ENCODE data around the gene SOX5. TPM values are rescaled to one million over a fixed set of nuclear protein-coding genes. Genes with fewer than 3 reads are reported as not detected.

The SOX5 gene
- total RNA-seq, 1 experiment from 2014 or later = 3.1 TPM

DNA sequence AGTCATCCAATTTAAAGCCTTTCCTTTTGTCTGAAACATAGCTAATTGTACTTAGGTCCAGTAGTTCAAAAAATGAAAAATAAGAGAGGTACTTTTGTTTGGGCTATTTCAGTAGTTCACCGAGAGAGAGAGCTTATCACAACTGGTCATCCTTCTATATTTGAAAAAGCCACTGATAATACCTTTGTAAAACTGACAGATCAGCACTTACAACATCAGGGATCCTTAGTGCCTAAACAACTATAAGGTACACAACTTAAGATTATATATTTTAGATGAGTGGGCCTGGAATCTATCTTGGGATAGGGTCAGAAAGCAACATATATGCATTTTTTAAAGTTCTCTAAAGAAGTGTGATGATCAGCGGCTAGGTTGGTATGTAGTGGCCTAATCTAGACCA lies 97.9 kb downstream of the SOX5 start:
- H2BK5ac ChIP-seq (ENCODE audit: insufficient read length, low read length) = no peak overlapping the region
- H4K20me1 ChIP-seq (ENCODE audit: control insufficient read depth, insufficient read depth, insufficient read length) = no peaks in the 10 kb centered on the region
- H3K4me3 Mint-ChIP-seq = no peak overlapping the region
- H2BK20ac ChIP-seq (ENCODE audit: low read depth, low read length, poor library complexity, severe bottlenecking) = no peak overlapping the region
- H4K5ac ChIP-seq (ENCODE audit: insufficient read length, low read depth, low read length) = no peak overlapping the region
- no peak overlapping the region for H4K8ac ChIP-seq (replicated peaks; ENCODE audit: insufficient read length, low read depth, low read length)
- no peak overlapping the region for H3K27ac ChIP-seq (ENCODE audit: insufficient read length, low read depth, low read length)
- H3K36me3 Mint-ChIP-seq (ENCODE audit: insufficient read depth in 1 of 3, low read depth in 3 of 3) = no peaks in the 10 kb centered on the region
- H2BK12ac ChIP-seq (ENCODE audit: insufficient read length, low read depth, low read length) = no peak overlapping the region
- H3K27ac Mint-ChIP-seq = no peak overlapping the region
- peaks cover 2 to 3% of the 10 kb centered on the region in 2 experiments; a peak in 2 of 4 replicates for H3K4me1 Mint-ChIP-seq
- H2AFZ ChIP-seq (ENCODE audit: low read length) = no peak overlapping the region
- no peaks in the 10 kb centered on the region for H3K79me2 ChIP-seq (ENCODE audit: insufficient read depth, low read length)
- H3K4ac ChIP-seq (ENCODE audit: low read depth, low read length) = no peak overlapping the region
- no peaks in the 10 kb centered on the region for H3K4me1 ChIP-seq (ENCODE audit: insufficient read depth, low read length)
- no peak overlapping the region for H2BK15ac ChIP-seq (ENCODE audit: low read depth, low read length)
- no peak overlapping the region for H3K23ac ChIP-seq (ENCODE audit: insufficient read length, low read depth, low read length)
- no peak overlapping the region for H4K91ac ChIP-seq (ENCODE audit: insufficient read length, low read depth, low read length)
- H3K9me3 ChIP-seq (ENCODE audit: control insufficient read depth, low read depth, low read length) = no peaks in the 10 kb centered on the region
- H3K18ac ChIP-seq (ENCODE audit: insufficient read length, low read depth, low read length) = no peak overlapping the region
- H3K9ac ChIP-seq (ENCODE audit: extremely low read depth, insufficient read length, low read length) = no peak overlapping the region
- no peak for DNase-seq
- no peak overlapping the region for H2AK5ac ChIP-seq (ENCODE audit: insufficient read length, low read length)
- no CpG with 5 or more reads among the region's 2 CpGs for WGBS (ENCODE audit: extremely low coverage, insufficient read length, low lambda C conversion rate)
- H3K4me2 ChIP-seq (ENCODE audit: insufficient read depth, insufficient read length, low read length) = no peak overlapping the region
- no peak overlapping the region for H2BK120ac ChIP-seq (ENCODE audit: low read depth, low read length, poor library complexity, severe bottlenecking)
- no peak overlapping the region for H3T11ph ChIP-seq (ENCODE audit: low read length)
- H3K79me1 ChIP-seq (ENCODE audit: insufficient read depth, low read depth, low read length, poor library complexity, severe bottlenecking) = no peaks in the 10 kb centered on the region
- H3K27me3 ChIP-seq (ENCODE audit: insufficient read depth, low read length) = no peaks in the 10 kb centered on the region
- no peaks in the 10 kb centered on the region for H3K9me3 Mint-ChIP-seq
- no peaks in the 10 kb centered on the region for H3K23me2 ChIP-seq (ENCODE audit: insufficient read length, low read depth, low read length, poor library complexity, severe bottlenecking)
- TF ChIP-seq, protein P1, sequence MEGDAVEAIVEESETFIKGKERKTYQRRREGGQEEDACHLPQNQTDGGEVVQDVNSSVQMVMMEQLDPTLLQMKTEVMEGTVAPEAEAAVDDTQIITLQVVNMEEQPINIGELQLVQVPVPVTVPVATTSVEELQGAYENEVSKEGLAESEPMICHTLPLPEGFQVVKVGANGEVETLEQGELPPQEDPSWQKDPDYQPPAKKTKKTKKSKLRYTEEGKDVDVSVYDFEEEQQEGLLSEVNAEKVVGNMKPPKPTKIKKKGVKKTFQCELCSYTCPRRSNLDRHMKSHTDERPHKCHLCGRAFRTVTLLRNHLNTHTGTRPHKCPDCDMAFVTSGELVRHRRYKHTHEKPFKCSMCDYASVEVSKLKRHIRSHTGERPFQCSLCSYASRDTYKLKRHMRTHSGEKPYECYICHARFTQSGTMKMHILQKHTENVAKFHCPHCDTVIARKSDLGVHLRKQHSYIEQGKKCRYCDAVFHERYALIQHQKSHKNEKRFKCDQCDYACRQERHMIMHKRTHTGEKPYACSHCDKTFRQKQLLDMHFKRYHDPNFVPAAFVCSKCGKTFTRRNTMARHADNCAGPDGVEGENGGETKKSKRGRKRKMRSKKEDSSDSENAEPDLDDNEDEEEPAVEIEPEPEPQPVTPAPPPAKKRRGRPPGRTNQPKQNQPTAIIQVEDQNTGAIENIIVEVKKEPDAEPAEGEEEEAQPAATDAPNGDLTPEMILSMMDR (conservative IDR thresholded peaks at IDR 0.05) = no peak
- no peak overlapping the region for H3K14ac ChIP-seq (ENCODE audit: insufficient read depth, low read length)
- no peak overlapping the region for H3K56ac ChIP-seq (ENCODE audit: insufficient read length, low read depth, low read length)
- no peaks in the 10 kb centered on the region for H3K27me3 Mint-ChIP-seq (ENCODE audit: low read depth)

All from H9 (cell line).